Loucy (cell line): ENCODE data around the gene HSD11B1L.

Experiments
- H2AFZ ChIP-seq: fragments of 200-600 bp; sonication (generic); 2 replicates; pipeline ENCODE4 v1.6.0; 2016; ENCODE audit warnings: antibody characterized with exemption, mild to moderate bottlenecking, low read length, moderate library complexity
- H3F3A ChIP-seq: fragments of 200-600 bp; 2 replicates; pipeline ENCODE4 v1.6.0; 2016; ENCODE audit warnings: antibody characterized with exemption, low read depth, mild to moderate bottlenecking
- H3K27me3 ChIP-seq: fragments of 200-600 bp; sonication (generic); 2 replicates; pipeline ENCODE4 v1.6.1; 2014; ENCODE audit warnings: low read length, mild to moderate bottlenecking; ENCODE audit not compliant: insufficient read depth, poor library complexity, severe bottlenecking
- H3K36me3 ChIP-seq: fragments of 200-600 bp; sonication (generic); 2 replicates; pipeline ENCODE4 v1.6.1; 2016; ENCODE audit warnings: low read length; ENCODE audit not compliant: insufficient read depth
- H3K4me1 ChIP-seq: fragments of 200-600 bp; sonication (generic); 2 replicates; pipeline ENCODE4 v1.5.1; 2014; ENCODE audit warnings: low read length, mild to moderate bottlenecking; ENCODE audit not compliant: insufficient read depth, poor library complexity, severe bottlenecking
- H3K4me2 ChIP-seq: fragments of 200-600 bp; sonication (generic); 2 replicates; pipeline ENCODE4 v1.6.0; 2014; ENCODE audit warnings: antibody characterized with exemption, low read length, low read depth, mild to moderate bottlenecking; ENCODE audit not compliant: poor library complexity, severe bottlenecking
- H3K4me3 ChIP-seq: fragments of 200-600 bp; sonication (generic); 2 replicates; pipeline ENCODE4 v1.5.1; 2014; ENCODE audit warnings: low read length, mild to moderate bottlenecking, mixed read lengths; ENCODE audit not compliant: poor library complexity, severe bottlenecking
- H3K79me2 ChIP-seq: fragments of 200-600 bp; sonication (generic); 2 replicates; pipeline ENCODE4 v1.6.1; 2014; ENCODE audit warnings: low read length; ENCODE audit not compliant: insufficient read depth
- H3K9ac ChIP-seq: fragments of 200-600 bp; sonication (generic); 2 replicates; pipeline ENCODE4 v1.6.0; 2014; ENCODE audit warnings: mild to moderate bottlenecking, low read depth, low read length, moderate library complexity; ENCODE audit not compliant: poor library complexity, severe bottlenecking
- H3K9me2 ChIP-seq: fragments of 200-600 bp; sonication (generic); replicated peaks from 2 replicates; pipeline ENCODE4 v1.6.1; 2016; ENCODE audit warnings: low read depth, low read length, mixed read lengths
- H3K9me3 ChIP-seq: fragments of 200-600 bp; sonication (generic); 2 replicates; pipeline ENCODE4 v1.6.1; 2014; ENCODE audit warnings: mild to moderate bottlenecking, antibody characterized with exemption, low read length, low read depth; ENCODE audit not compliant: insufficient read depth
- H4K20me1 ChIP-seq: fragments of 200-600 bp; sonication (generic); 2 replicates; pipeline ENCODE4 v1.6.0; 2014; ENCODE audit warnings: antibody characterized with exemption, low read length, mild to moderate bottlenecking; ENCODE audit not compliant: insufficient read depth, poor library complexity, severe bottlenecking
- CTCF ChIP-seq: fragments of 200-600 bp; sonication (generic); conservative IDR thresholded peaks from 2 replicates; pipeline ENCODE4 v1.5.1; 2014; ENCODE audit warnings: mild to moderate bottlenecking, antibody characterized with exemption, low read length
- EZH2phosphoT487 ChIP-seq: fragments of 200-600 bp; IDR thresholded peaks from 2 replicates; pipeline ENCODE4 v1.6.1; 2018; ENCODE audit warnings: antibody characterized with exemption, mild to moderate bottlenecking, moderate library complexity, borderline replicate concordance

HSD11B1L gene

GRCh38 chr19:5671600-5671999 lies 9.2 kb upstream of the HSD11B1L start:
- H3K27me3 ChIP-seq, result no peaks in the 10 kb centered on the region
- TF ChIP-seq EZH2phosphoT487 (no peak), CTCF (no peak)
- no peak overlapping the region for H3K4me3 ChIP-seq
- H3K4me2 ChIP-seq, result no peak overlapping the region
- no peaks in the 10 kb centered on the region for H3K4me1 ChIP-seq
- no peaks in the 10 kb centered on the region for H3K9me2 ChIP-seq
- peaks cover 31% of the 10 kb centered on the region; the same call in 1 of the 2 replicates for H3K36me3 ChIP-seq
- H2AFZ ChIP-seq, result no peak overlapping the region
- no peaks in the 10 kb centered on the region for H3K79me2 ChIP-seq
- no peak overlapping the region for H3K9ac ChIP-seq
- no peaks in the 10 kb centered on the region for H4K20me1 ChIP-seq
- no peaks in the 10 kb centered on the region for H3K9me3 ChIP-seq
- H3F3A ChIP-seq, result no peaks in the 10 kb centered on the region

DNA sequence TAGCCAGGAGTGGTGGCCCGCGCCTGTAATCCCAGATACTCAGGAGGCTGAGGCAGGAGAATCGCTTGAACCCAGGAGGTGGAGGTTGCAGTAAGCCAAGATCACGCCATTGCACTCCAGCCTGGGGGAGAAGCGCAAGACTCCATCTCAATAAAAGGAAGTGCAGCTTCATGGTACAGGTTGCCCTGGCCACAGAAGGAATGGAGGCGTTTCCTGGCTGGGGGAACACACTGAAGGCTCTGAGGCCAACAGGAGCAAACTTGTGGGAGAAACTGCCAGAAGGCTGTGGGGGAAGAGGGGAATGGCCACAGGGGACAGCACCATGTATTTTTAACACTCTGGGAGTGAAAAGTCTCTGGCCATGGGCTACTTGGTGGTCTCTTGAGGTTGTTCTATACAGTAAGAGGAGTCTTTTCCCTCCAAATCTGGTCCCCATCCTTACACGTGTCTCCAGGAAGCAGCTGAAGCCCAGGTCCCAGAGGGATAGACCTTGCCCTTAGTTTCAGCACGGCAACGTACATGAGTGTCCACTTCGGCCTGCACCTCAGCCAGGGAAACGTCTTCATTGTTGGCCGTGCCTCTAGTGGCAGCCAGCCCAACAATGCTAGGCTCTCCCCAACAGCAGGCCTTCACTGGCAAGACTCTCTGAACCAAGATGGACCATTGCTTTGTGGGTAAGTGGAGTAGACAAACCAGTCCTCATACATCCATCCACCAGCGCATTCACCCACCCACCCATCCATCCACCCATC lies 7.9 kb upstream of the HSD11B1L start:
- Histone ChIP-seq H3K79me2 (no peaks in the 10 kb centered on the region), H3K4me1 (no peaks in the 10 kb centered on the region), H3K27me3 (no peaks in the 10 kb centered on the region), H3K9me3 (no peaks in the 10 kb centered on the region), H4K20me1 (no peaks in the 10 kb centered on the region), H3K9ac (no peak overlapping the region), H3K9me2 (no peaks in the 10 kb centered on the region), H3K4me3 (no peak overlapping the region), H3K4me2 (no peak overlapping the region), H3K36me3 (peaks cover 18% of the 10 kb centered on the region; the same call in 1 of the 2 replicates), H2AFZ (no peak overlapping the region), H3F3A (no peaks in the 10 kb centered on the region)
- no peak for TF ChIP-seq CTCF
- no peak for TF ChIP-seq EZH2phosphoT487

GRCh38 chr19:5673752-5674151 lies 7.1 kb upstream of the HSD11B1L start:
- no peak overlapping the region for H2AFZ ChIP-seq
- H3K4me3 ChIP-seq, result no peak overlapping the region
- no peaks in the 10 kb centered on the region for H3F3A ChIP-seq
- no peak overlapping the region for H3K4me2 ChIP-seq
- no peaks in the 10 kb centered on the region for H3K4me1 ChIP-seq
- H3K9me3 ChIP-seq, result no peaks in the 10 kb centered on the region
- H3K27me3 ChIP-seq, result no peaks in the 10 kb centered on the region
- no peaks in the 10 kb centered on the region for H3K9me2 ChIP-seq
- peaks cover 13% of the 10 kb centered on the region; the same call in 1 of the 2 replicates for H3K36me3 ChIP-seq
- H3K79me2 ChIP-seq, result no peaks in the 10 kb centered on the region
- H3K9ac ChIP-seq, result no peak overlapping the region
- no peak for TF ChIP-seq CTCF
- TF ChIP-seq EZH2phosphoT487, result no peak
- no peaks in the 10 kb centered on the region for H4K20me1 ChIP-seq
